Suprapubic skin (tissue), 4 donors: ENCODE measurements around the gene SIN3B.

ENCODE experiments used
- EP300 ChIP-seq: sonication (generic); formaldehyde crosslinking; IDR thresholded peaks from one replicate; pipeline ENCODE4 v1.6.1; 2017; ENCODE audit warnings: antibody characterized with exemption
- POLR2A ChIP-seq, 2 donors: fragments of 450-650 bp; IDR thresholded peaks; one replicate each; pipeline ENCODE4 v1.6.1; 2017; ENCODE audit warnings: antibody characterized with exemption in 2 of 2, mild to moderate bottlenecking in 2 of 2, moderate library complexity in 2 of 2
- POLR2AphosphoS5 ChIP-seq, 3 donors: sonication (generic); formaldehyde crosslinking; IDR thresholded peaks; one replicate each; pipeline ENCODE4 v1.6.1; 2017; ENCODE audit warnings: antibody characterized with exemption in 3 of 3
- TF ChIP-seq, protein P1 (sequence below), 2 donors: fragments of 200-600 bp in 1 of 2; fragments of 450-650 bp in 1 of 2; sonication (generic) in 1 of 2; IDR thresholded peaks; one replicate each; pipeline ENCODE4 v1.5.1; 2016 to 2019; ENCODE audit warnings: antibody characterized with exemption in 2 of 2, mild to moderate bottlenecking in 1 of 2, moderate library complexity in 1 of 2

DNA sequence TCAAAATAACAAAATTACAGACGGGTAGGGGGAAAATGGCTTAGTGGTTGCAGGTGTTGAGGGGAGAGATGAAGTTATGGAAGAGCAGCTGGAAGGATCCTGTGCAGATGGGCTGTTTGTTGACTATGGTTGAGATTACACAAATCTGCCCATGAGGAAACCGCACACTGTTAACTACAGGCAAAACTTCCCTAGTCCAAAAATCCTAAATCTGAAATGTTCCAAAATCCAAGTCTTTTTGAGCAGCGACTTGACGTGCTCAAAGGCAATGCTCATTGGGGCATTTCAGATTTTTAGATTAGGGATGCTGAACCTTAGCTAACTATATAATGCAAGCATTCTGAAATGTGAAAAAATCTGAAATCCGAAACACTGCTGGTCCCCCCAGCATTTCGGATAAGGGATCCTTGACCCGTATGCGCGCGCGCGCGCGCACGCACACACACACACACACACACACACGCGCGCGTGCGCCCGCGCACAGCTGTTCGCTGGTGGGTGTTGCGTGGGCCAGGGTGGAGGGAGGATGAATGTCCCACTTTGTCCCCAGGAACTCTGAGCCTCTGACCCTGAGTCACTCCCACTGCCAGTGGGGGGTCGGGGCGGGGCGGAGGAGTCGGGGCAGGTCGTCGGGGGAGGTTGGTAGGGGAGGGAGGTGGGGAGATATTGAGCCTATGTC lies 66.4 kb downstream of the SIN3B start:
- TF ChIP-seq POLR2A (IDR thresholded peaks at IDR 0.05) (no peak), POLR2AphosphoS5 (IDR thresholded peaks at IDR 0.05) (no peak), EP300 (no peak)
- TF ChIP-seq, protein P1, sequence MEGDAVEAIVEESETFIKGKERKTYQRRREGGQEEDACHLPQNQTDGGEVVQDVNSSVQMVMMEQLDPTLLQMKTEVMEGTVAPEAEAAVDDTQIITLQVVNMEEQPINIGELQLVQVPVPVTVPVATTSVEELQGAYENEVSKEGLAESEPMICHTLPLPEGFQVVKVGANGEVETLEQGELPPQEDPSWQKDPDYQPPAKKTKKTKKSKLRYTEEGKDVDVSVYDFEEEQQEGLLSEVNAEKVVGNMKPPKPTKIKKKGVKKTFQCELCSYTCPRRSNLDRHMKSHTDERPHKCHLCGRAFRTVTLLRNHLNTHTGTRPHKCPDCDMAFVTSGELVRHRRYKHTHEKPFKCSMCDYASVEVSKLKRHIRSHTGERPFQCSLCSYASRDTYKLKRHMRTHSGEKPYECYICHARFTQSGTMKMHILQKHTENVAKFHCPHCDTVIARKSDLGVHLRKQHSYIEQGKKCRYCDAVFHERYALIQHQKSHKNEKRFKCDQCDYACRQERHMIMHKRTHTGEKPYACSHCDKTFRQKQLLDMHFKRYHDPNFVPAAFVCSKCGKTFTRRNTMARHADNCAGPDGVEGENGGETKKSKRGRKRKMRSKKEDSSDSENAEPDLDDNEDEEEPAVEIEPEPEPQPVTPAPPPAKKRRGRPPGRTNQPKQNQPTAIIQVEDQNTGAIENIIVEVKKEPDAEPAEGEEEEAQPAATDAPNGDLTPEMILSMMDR (IDR thresholded peaks at IDR 0.05): no peak
